Liver (tissue), 3 donors: Measurements from ENCODE around the gene PGAP6.

Source experiments
- CTCF ChIP-seq: fragments of 150-350 bp; IDR thresholded peaks from 2 replicates; pipeline ENCODE4 v1.5.1; 2017; ENCODE audit warnings: improper control_type of control experiment, low read depth, low read length; ENCODE audit not compliant: missing input control
- GABPA ChIP-seq, 2 donors: IDR thresholded peaks in 1 of 2; conservative IDR thresholded peaks in 1 of 2; 2 replicates each; pipeline ENCODE4 v1.6.1; 2016; ENCODE audit warnings: antibody characterized with exemption in 2 of 2, mild to moderate bottlenecking in 1 of 2, moderate library complexity in 1 of 2
- HNF4G ChIP-seq: IDR thresholded peaks from 2 replicates; pipeline ENCODE4 v1.6.1; 2016; ENCODE audit warnings: antibody characterized with exemption
- MAX ChIP-seq: IDR thresholded peaks from 2 replicates; pipeline ENCODE4 v1.6.1; 2016; ENCODE audit warnings: antibody characterized with exemption
- TAF1 ChIP-seq: conservative IDR thresholded peaks from 2 replicates; pipeline ENCODE4 v1.6.1; 2016; ENCODE audit warnings: antibody characterized with exemption, mild to moderate bottlenecking
- YY1 ChIP-seq: IDR thresholded peaks from 2 replicates; pipeline ENCODE4 v1.6.1; 2016; ENCODE audit warnings: antibody characterized with exemption, mild to moderate bottlenecking
- donor health status: healthy.
- donor health status: healthy.

GRCh38 chr16:381012-381788 lies 578 bp downstream of the PGAP6 start:
- no peak for TF ChIP-seq CTCF
- TF ChIP-seq TAF1 = no peak
- no peak for TF ChIP-seq GABPA (IDR thresholded peaks at IDR 0.05 in 1 of 2, conservative IDR thresholded peaks at IDR 0.05 in 1 of 2)
- TF ChIP-seq HNF4G = no peak
- no peak for TF ChIP-seq MAX
- TF ChIP-seq YY1 = no peak
